Retina (tissue), 1 donor: ENCODE results near the gene TFDP2.
"Not testable (repeated sequence)": the region's sequence is repeated elsewhere in the genome, so short reads cannot be mapped to it uniquely, and the experiment has no call there.

Source experiments
- DNase-seq: peaks from one replicate; pipeline ENCODE4 v3.0.0-alpha.2; 2016

The TFDP2 gene

DNA sequence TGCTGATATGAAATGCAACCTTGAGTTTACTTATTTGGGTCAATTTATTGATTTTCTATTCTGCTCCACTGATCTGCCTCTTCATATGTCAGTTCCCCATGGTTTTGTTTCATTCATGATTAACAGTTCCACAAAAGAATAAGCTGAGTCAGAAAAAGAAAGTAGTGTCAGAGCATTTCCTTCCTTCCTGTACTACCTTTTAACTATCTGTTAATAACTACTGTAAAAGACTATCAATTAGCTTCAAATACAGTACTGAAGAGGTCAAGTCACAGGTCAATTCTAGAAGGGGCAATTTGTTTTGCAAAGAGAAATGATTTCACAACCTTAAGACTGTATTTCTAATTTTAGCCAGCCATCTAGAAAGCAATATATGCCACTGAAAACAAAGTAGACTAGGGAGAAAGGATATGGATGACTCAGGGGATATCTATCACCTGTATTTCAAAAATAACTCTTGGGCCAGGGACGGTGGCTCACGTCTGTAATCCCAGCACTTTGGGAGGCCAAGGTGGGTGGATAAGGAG is 129.5 kb downstream of the TFDP2 start:
- no peak for DNase-seq

DNA sequence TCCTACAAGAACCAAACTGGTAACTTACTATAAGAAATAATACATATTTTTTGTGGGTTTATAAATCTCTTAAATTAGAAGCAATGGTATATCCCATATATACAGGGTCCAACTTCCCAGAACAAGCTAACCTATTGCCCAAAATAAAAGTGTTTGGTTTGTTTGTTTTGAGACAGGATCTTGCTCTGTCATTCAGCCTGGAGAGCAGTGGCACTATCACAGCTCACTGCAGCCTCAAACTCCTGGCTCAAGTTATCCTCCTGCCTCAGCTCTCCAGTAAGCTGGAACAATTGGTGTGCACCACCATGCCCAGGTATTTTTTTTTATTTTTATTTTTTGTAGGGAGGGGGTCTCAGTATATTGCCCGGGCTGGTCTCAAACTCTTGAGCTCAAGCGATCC is 135.4 kb downstream of the TFDP2 start:
- no peak for DNase-seq

DNA sequence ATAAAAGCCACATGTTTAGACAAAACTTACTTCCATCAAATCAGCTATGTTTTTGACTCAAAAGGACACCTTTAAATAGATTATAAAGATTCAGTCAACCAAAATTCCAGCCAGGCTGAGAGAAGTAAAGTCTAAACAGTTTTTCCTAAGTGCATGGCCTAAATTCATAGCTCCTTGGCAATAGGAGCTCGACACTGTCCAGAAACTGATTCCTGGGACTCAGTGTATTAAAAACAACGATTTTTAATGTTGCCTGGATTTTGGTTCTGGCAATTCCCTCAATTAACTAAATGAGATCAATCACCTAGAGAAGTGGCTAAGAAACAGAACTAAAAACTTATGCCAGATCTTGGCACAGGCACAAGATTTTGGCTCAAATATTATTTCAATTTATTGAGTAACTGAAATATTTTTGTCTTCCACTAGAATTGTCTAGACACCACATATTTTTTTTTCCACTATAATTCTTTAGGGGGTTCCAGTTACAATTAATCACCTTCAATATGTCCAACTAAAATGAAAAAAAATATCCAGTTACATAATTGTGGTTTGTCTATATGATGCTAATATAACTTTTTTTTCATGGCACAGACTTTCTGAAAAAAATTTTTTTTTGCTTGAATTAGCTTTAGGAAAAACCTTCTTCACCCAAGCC is 135.9 kb downstream of the TFDP2 start:
- DNase-seq, result no peak

DNA sequence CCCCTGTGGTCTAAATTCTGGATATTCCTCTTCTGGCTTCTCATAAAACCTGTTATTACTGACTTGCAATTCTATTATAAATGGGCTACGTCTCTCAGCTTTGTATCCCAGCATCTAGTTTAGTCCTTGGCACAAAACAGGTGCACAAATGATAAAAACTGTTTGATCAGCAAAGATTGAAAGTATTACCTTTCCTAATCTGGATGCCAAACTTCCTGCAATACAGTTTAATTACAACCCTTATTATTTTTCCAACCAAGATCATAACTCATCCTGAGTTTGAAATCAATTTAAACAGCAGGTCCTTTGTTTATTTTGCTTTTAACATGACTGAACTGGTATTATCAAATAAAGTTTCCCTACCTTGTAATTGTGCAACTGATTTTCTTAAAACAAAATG is 140.3 kb downstream of the TFDP2 start:
- DNase-seq, result no peak

DNA sequence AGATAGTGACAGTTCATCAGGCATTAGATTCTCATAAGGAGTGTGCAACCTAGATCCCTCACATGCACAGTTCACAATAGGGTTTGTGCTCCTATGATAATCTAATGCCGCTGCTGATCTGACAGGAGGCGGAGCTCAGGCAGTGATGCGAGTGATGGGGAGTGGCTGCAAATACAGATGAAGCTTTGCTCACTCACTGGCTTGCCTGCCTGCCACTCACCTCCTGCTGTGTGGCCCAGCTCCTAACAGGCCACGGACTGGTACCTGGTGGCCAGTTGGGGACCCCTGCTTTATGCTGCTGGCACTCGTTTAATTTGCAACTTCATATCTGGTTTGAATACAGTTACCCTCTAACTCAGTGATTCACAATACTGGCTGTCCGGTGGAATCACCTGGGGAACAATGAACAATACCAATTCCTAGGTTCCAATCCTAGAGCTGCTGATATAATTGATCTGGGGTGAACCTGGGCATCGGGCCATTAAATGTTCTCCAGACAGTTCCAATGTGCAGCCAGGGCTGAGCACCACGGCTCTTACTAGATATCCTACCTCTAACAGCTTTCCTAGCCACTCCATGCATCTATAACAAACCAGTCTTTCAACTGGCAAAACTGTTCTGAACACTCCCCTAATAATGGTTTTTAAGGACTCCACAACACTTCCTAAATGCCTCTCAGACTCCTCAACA is 141.5 kb downstream of the TFDP2 start:
- DNase-seq, result peak; percentile 18

DNA sequence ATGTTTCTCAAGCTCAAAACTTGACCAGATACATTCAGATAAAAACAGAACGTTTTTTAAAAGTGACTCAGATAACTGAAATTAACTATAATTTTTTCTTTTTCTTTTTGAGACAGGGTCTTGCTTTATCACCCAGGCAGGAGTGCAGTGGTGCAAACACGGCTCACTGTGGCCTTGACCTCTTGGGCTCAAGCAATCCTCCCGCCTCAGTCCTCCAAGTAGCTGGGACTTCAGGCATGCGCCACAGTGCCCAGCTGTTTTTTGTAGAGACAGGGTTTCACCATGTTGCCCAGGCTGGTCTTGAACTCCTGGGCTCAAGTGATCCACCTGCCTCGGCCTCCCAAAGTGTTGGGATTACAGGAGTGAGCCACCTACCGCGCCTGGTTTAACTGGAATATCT is 144.4 kb downstream of the TFDP2 start:
- DNase-seq, result not testable (repeated sequence)

DNA sequence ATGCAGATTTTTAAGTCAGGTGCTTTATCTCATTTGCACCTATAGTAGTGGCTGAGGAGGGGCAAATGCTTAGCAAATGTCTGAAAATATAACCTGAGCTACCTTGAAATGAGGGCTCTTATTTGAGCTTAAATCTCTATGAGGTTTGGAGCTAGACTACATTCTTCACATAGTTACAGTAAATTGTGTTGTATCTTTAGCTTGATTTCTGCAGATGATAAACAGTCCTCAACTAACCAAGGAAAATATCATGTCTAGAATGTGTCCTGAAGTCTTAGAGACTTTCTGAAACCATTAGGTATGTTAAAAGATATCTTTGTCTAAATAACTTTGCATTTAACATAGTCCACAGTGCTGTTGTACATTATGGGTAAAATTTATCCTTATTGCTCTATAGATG is 145.3 kb downstream of the TFDP2 start:
- no peak for DNase-seq

DNA sequence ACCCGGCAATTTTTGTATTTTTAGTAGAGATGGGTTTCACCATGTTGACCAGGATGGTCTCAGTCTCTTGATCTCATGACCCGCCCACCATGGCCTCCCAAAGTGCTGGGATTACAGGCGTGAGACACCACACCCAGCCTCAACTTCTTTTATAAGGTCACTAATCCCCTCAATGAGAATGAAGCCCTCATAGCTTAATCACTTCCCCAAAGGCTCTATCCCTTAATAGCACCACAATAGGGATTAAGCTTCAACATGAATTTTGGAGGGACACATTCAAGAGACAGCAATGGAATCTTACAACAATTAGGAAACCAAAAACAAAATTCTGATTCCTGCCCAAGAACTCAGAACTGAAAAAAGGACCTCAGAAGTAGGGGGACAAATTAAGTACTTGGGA is 146.1 kb downstream of the TFDP2 start:
- no peak for DNase-seq

DNA sequence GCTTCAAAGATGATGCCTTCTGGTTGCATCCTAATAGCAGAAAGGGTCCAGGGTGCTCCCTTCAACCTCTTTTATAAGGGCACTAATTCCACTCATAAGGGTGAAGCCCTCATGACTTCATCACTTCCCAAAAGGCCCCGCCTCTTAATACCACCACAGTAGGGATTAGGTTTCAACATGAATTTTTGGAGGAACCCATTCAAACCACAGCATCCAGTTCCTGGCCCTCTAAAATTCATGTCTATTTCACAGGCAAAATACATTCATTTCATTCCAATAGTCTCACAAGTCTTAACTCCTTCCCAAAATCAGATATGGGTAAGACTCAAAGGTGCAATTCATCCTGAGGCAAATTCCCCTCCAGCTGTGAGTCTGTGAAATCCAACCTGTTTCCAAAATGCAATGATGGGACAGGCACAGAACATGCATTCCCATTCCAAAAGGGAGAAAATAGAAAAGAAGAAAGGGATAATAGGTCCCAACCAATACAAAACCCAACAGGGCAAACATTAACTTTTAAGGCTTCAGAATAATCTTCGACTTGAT is 148.9 kb downstream of the TFDP2 start:
- DNase-seq, result no peak

DNA sequence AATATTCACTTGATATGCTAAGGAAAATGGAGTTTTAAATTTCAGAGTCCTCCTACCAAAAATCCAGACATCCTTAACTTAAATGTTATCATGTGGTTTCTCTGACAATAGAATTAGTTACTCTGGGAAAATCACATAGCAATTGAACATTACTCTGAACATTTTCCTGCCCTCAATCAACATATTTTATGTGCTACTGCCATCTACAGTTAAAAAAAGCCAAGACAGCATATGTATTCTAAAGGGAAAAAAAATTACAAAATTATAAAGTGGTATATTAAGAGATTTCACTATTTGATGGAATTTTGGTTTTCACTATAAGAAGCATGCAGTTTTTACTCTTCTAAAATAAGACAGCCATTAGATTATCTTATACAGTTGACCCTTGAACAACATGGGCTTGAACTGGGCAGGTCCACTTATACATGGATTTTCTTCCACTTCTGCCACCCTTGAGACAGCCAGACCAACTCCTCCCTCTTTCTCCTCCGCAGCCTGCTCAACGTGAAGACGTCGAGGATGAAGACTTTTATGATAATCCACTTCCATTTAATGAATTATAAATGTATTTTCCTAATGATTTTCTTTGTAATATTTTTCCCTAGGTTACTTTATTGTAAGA is 150.6 kb downstream of the TFDP2 start:
- DNase-seq, result no peak

DNA sequence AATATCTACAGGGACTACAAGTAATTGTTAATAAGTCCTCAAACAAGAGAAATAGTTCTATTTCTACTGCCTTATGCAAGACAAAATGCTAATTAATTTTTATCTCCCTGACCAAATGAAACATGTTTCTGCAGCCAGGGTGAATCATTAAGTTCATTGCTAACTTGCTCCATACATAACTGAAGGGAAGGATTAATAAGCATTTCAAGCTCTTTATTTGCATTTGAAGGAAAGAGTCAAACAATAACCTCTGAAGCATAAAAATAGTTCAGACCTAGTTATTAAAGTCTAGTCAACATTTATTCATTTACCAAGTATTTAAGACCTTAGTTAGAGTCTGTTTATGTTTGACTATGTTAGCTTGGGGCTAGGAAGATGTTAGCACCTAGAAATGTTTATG is 152.9 kb downstream of the TFDP2 start:
- no peak for DNase-seq

DNA sequence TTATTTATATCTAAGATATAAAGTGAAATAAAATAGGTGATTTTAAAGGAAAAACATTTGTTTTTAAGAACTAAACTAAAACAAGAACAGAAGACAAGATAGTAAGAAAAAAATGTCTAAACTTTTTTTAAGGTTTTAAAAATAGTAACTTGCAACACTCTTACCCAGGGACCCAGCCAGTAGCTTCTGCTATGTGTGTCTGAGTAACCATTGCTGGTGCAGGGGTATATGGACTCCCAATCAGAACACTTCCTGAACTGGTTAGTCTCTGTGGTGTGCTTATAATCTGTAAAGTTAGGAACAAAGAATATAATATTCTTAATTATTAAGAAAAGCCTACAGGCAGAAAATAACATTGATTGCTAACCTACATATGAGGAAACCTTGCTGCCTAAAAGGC is 154.5 kb downstream of the TFDP2 start:
- no peak for DNase-seq

DNA sequence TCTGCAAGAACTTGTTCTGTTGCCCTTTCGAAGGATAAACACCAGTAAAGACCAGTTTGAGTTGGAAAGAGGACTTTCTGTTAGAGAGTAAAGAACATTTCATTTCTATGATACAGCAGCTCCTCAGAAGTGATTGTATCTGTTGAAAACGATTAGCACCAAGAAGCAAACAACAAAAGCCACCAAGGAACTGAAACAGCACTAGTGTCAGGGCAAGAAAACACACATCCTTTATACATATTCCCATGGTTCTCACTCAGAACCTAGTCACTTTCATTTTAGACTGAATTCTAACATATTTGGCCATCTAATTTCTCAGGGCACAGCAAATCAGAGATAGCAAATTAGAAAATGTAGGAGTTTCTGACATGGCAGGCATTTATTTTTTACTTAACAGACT is 156.8 kb downstream of the TFDP2 start:
- no peak for DNase-seq

DNA sequence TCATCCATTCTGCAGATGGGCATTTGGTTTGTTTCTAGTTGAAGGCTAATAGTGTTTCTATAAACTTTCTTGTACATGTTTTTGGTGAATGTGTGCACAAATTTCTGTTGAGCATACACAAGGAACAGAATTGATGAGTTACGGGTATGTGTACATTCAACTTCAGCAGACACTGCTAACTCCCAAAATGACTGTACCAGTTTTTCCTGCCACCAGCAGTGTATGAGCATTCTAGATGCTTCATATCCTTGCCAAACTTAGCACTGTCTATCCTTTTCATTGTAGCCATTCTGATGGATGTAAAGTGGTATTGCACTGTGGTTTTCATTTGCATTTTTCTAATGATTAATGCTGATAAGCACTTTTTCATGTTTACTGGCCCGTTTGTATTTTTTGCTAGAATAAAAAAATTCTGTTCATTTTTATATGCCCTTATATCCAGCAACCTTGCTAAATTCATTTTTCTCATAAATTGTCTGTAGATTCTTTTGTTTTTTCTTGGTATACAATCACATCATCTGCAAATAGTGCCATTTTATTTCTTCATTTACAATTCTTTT is 162.7 kb downstream of the TFDP2 start:
- DNase-seq, result no peak

DNA sequence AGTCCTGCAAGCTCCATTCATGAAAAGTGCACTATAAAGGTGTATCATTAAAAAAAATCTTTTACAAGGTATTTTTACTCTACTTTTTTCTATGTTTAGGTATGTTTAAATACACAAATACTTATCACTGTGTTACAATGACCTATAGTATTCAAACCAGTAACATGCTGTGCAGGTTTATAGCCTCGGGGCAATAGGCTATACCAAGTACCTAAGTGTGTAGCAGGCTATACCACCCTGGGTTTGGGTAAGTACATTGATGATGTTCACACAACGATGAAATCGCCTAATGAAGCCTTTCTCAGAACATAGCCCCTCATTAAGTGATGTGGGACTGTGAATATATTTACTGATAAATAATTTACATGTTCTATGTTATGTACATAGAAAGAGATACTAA is 168.3 kb downstream of the TFDP2 start:
- no peak for DNase-seq

DNA sequence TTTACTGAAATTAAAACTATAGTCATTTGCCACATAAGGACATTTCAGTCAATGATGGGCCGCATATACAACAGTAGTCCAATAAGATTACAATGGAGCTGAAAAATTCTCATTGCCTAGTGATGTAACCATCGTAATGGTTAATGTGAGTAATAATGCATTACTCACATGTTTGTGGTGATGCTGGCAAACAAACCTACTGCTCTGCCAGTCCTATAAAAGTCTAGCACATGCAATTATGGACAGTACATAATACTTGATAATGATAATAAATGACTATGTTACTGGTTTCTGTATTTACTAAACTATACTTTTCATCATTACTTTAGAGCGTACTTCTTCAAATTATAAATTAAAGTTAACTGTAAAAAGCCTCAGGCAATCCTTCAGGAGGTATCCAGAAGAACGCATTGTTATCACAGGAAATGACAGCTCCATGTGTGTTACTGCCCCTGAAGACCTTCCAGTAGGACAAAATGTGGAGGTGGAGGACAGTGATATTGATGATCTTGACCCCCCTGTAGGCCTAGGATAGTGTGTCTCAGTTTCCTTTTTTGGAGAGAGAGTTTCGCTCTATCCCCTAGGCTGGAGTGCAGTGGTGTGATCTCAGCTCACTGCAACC is 170.2 kb downstream of the TFDP2 start:
- no peak for DNase-seq

DNA sequence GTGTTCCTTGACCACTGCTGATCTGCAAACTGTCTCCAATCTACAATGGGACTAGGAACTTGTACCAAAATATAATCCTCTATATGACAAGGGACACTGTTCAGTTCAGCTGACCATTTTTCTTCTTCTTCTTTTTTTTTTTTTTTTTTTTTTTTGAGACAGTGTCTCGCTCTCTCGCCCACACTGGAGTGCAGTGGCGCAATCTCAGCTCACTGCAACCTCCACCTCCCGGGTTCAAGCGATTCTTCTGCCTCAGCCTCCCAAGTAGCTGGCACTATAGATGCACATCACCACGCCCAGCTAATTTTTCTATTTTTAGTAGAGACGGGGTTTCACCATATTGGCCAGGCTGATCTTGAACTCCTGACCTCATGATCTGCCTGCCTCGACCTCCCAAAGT is 174.6 kb downstream of the TFDP2 start:
- DNase-seq, result not testable (repeated sequence)

DNA sequence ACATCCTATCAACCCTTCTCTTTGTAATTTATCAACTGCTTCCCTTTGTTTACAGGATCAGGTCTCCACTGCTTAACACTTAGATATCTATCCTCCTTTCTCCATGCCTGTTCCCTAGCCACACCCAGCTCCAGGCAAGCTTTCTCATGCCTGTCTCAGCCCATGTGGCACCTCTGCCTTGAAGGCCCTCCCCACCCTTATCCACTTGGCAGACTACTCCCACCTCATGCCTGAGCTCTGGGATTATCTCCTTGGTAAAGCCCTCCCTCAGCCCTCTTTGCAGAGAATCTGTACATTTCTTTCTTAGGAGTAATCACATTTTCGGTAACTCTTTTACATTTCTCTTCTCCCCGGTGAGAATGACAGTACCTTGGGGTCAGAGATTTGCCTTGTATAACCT is 176.9 kb downstream of the TFDP2 start:
- DNase-seq, result no peak

DNA sequence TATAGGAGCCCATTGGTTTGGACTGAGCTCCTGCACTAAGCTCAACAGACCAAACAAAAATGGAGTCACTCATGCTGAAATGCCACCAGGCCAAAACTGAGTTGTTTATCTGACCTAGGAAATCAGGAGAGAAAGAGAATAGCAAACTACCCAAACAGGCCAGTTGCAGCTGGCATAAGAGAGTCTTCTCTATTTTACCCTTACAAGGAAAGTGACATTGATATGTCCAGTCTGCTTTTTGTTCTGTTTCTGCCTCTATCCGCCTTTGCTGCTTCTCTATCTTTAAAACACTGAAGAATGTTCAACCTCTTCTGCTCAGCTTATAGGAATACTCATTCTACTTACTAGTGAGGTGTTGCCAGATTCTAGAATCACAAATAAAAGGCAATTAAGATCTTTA is 177.8 kb downstream of the TFDP2 start:
- DNase-seq, result no peak

DNA sequence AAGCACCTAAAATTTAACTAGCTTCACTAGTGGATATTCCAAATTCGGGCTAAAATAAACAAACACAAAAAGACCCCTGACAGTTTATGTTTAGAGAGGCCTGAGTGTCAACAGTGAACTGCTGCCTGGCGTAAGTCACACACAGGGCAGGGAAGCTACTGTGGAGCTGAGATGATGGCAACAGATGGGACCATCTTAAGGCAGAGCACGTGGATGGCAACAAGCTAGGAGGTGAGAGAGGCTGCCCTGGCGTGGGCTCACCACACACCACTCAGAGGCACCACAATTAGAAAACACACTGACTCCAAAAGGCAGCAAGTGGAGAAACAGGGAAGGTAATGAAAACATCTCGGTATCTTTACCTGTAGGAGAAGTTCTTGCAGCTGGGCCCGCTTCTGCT is 179.6 kb downstream of the TFDP2 start:
- no peak for DNase-seq

DNA sequence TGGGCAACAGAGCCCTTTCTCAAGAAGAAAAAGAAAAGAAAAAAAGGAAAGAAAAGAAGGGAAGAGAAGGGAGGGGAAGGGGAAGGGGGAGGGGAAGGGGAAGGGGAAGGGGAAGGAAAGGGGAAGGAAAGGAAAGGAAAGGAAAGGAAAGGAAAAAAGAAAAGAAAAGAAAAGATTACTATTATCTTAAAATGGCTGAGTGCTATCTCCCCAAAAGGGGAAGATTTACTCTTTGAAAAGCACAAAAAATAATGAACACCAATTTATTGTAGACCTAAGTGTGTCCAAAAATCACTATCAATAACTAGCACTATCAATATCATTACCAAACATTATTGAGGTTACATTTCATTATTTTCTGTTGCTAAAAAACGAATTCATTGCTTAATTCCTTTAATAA is 183.9 kb downstream of the TFDP2 start:
- no peak for DNase-seq

DNA sequence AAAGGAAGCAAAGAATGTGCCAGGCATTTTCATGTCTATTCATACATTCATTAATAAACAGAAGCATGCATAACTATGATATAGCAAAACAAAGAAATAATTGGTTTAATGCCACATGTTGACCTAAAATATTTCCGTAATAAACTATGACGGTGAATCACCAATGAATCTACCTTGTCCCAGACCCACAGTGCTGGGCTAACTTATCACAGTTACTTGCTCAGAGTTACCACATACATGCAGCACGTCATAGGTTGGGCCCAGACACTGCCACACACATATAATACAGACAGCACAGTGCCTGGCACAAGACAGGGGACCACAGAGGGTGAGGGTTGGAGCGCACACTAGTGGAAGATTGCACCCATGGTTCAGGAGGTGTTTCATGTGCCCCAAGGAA is 186.0 kb downstream of the TFDP2 start:
- DNase-seq, result no peak

DNA sequence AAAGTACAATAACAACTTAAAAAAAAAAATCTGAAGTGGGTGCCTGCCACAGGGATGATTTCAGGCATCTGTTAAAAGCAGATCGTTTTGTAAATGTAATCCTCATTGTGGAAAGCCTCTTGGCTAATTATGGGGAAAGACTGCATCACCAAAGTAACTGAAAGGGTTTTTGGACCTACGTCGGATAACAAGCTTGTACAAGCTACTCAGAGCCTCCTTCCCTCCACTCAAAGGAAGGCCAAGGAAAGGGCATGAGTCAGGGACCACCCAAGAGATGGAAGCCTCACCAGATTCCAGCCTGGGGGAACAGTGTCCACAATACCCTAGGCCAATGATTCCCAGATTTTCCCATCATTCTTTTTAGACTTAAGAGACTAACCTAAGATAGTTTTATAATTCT is 188.6 kb downstream of the TFDP2 start:
- no peak for DNase-seq
